HuH-7 (cell line): ENCODE measurements around the gene ABCG2.
"Not testable (repeated sequence)": the region's sequence is repeated elsewhere in the genome, so short reads cannot be mapped to it uniquely, and the experiment has no call there.

Experiments used
- DNase-seq: peaks from one replicate; pipeline ENCODE4 v3.0.0; 2011; ENCODE audit warnings: low spot score

Gene ABCG2

GRCh38 chr4:88166608-88167007, 8.2 kb upstream of the ABCG2 start:
- no peak for DNase-seq

GRCh38 chr4:88163336-88163735, 4.9 kb upstream of the ABCG2 start:
- DNase-seq, result no peak

GRCh38 chr4:88162626-88163025, 4.2 kb upstream of the ABCG2 start:
- DNase-seq, result no peak

- no peak for DNase-seq
Observed at GRCh38 chr4:88159229-88159725, 838 bp upstream of the ABCG2 start.

- no peak for DNase-seq
Observed at GRCh38 chr4:88158038-88158488, 376 bp downstream of the ABCG2 start.

GRCh38 chr4:88152331-88152730, 6.1 kb downstream of the ABCG2 start:
- not testable (repeated sequence) for DNase-seq

GRCh38 chr4:88148560-88148959, 9.9 kb downstream of the ABCG2 start:
- no peak for DNase-seq

- no peak for DNase-seq
Observed at GRCh38 chr4:88147799-88148217, 10.6 kb downstream of the ABCG2 start.

GRCh38 chr4:88146891-88147290, 11.5 kb downstream of the ABCG2 start:
- DNase-seq, result no peak

GRCh38 chr4:88144866-88145300, 13.6 kb downstream of the ABCG2 start:
- no peak for DNase-seq

- DNase-seq, result no peak
Observed at GRCh38 chr4:88144048-88144447, 14.4 kb downstream of the ABCG2 start.

GRCh38 chr4:88143504-88143903, 14.9 kb downstream of the ABCG2 start:
- no peak for DNase-seq

- DNase-seq, result no peak
Observed at GRCh38 chr4:88138561-88138960, 19.9 kb downstream of the ABCG2 start.

- DNase-seq, result no peak
Observed at GRCh38 chr4:88137112-88137511, 21.3 kb downstream of the ABCG2 start.

- DNase-seq, result no peak
Observed at GRCh38 chr4:88136249-88136648, 22.2 kb downstream of the ABCG2 start.

- no peak for DNase-seq
Observed at GRCh38 chr4:88135356-88135663, 23.1 kb downstream of the ABCG2 start.

- DNase-seq, result no peak
Observed at GRCh38 chr4:88134536-88135355, 23.7 kb downstream of the ABCG2 start.

GRCh38 chr4:88134111-88134510, 24.3 kb downstream of the ABCG2 start:
- DNase-seq, result no peak

- no peak for DNase-seq
Observed at GRCh38 chr4:88130544-88131305, 27.7 kb downstream of the ABCG2 start.

GRCh38 chr4:88130003-88130402, 28.4 kb downstream of the ABCG2 start:
- no peak for DNase-seq

- not testable (repeated sequence) for DNase-seq
Observed at GRCh38 chr4:88122260-88122659, 36.2 kb downstream of the ABCG2 start.

- no peak for DNase-seq
Observed at GRCh38 chr4:88119943-88120342, 38.5 kb downstream of the ABCG2 start.

- DNase-seq, result no peak
Observed at GRCh38 chr4:88115587-88115986, 42.9 kb downstream of the ABCG2 start.
